ENCODE results near the gene PLET1. TPM values are rescaled to one million over a fixed set of nuclear protein-coding genes. Genes with fewer than 3 reads are reported as not detected.

PLET1 gene
- total RNA-seq, 1 donor from 2014 or later = not detected

GRCh38 chr11:112248201-112248600 is 12.5 kb downstream of the PLET1 start:
- no peak for DNase-seq (ENCODE audit: extremely low read depth, low read depth, low spot score)

- no peak for DNase-seq (ENCODE audit: extremely low read depth, low read depth, low spot score)
These were observed 13.5 kb downstream of the PLET1 start for GRCh38 chr11:112247201-112247600.

GRCh38 chr11:112241486-112241885 is 19.2 kb downstream of the PLET1 start:
- no peak for DNase-seq (ENCODE audit: extremely low read depth, low read depth, low spot score)

GRCh38 chr11:112238041-112238440 is 22.6 kb downstream of the PLET1 start:
- DNase-seq (ENCODE audit: extremely low read depth, low read depth, low spot score) = no peak

GRCh38 chr11:112237451-112237850 is 23.2 kb downstream of the PLET1 start:
- no peak for DNase-seq (ENCODE audit: extremely low read depth, low read depth, low spot score)

- DNase-seq (ENCODE audit: extremely low read depth, low read depth, low spot score) = no peak
These were observed 24.8 kb downstream of the PLET1 start for GRCh38 chr11:112235750-112236390.

- DNase-seq (ENCODE audit: extremely low read depth, low read depth, low spot score) = no peak
These were observed 28.7 kb downstream of the PLET1 start for GRCh38 chr11:112231952-112232351.

- DNase-seq (ENCODE audit: extremely low read depth, low read depth, low spot score) = no peak
These were observed 30.8 kb downstream of the PLET1 start for GRCh38 chr11:112229746-112230433.

- no peak for DNase-seq (ENCODE audit: extremely low read depth, low read depth, low spot score)
These were observed 31.5 kb downstream of the PLET1 start for GRCh38 chr11:112229159-112229558.

- DNase-seq (ENCODE audit: extremely low read depth, low read depth, low spot score) = no peak
These were observed 32.0 kb downstream of the PLET1 start for GRCh38 chr11:112228706-112229105.

- no peak for DNase-seq (ENCODE audit: extremely low read depth, low read depth, low spot score)
These were observed 33.2 kb downstream of the PLET1 start for GRCh38 chr11:112227471-112227870.

- no peak for DNase-seq (ENCODE audit: extremely low read depth, low read depth, low spot score)
These were observed 33.7 kb downstream of the PLET1 start for GRCh38 chr11:112226831-112227401.

GRCh38 chr11:112226062-112226830 is 34.4 kb downstream of the PLET1 start, which contains the start of gene PTS:
TSS of gene PTS (plus strand) at chr11:112226428. CDS start at chr11:112226444, 16 bp downstream.
- DNase-seq (ENCODE audit: extremely low read depth, low read depth, low spot score) = peak; percentile 36

- DNase-seq (ENCODE audit: extremely low read depth, low read depth, low spot score) = no peak
These were observed 35.0 kb downstream of the PLET1 start for GRCh38 chr11:112225753-112226061.

GRCh38 chr11:112223754-112224532 is 36.7 kb downstream of the PLET1 start:
- DNase-seq (ENCODE audit: extremely low read depth, low read depth, low spot score) = no peak

GRCh38 chr11:112223121-112223520 is 37.5 kb downstream of the PLET1 start:
- DNase-seq (ENCODE audit: extremely low read depth, low read depth, low spot score) = no peak

GRCh38 chr11:112222303-112222702 is 38.4 kb downstream of the PLET1 start:
- no peak for DNase-seq (ENCODE audit: extremely low read depth, low read depth, low spot score)

- no peak for DNase-seq (ENCODE audit: extremely low read depth, low read depth, low spot score)
These were observed 39.3 kb downstream of the PLET1 start for GRCh38 chr11:112221274-112221835.

GRCh38 chr11:112219476-112220232 is 41.0 kb downstream of the PLET1 start:
- peak; percentile 80 for DNase-seq (ENCODE audit: extremely low read depth, low read depth, low spot score)
